AG20443 (cell line): ENCODE measurements around the gene GALNT18.
"Not testable (repeated sequence)": the region's sequence is repeated elsewhere in the genome, so short reads cannot be mapped to it uniquely, and the experiment has no call there.

ENCODE experiments used
- DNase-seq: peaks from one replicate; pipeline ENCODE4 v3.0.0; 2012; ENCODE audit warnings: low spot score, mixed read lengths

Gene GALNT18

DNA sequence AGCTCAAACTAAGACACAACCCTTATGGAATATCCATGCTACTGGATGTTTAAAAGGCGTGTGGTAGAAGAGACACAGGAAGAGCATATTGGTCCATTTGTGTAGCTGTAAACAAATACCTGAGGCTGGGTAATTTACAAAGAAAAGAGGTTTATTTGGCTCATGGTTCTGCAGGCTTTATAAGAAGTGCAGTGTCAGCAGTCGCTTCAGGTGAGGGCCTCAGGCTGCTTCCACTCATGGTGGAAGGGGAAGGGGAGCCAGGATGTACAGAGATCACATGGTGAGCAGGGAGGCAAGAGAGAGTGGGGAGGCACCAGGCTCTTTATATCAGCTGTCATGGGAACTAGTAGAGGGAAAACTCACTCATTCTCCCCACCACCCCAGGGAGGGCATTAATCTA is 237.0 kb downstream of the GALNT18 start:
- no peak for DNase-seq

- DNase-seq = no peak
Measured at GRCh38 chr11:11383995-11384394, 237.8 kb downstream of the GALNT18 start.

DNA sequence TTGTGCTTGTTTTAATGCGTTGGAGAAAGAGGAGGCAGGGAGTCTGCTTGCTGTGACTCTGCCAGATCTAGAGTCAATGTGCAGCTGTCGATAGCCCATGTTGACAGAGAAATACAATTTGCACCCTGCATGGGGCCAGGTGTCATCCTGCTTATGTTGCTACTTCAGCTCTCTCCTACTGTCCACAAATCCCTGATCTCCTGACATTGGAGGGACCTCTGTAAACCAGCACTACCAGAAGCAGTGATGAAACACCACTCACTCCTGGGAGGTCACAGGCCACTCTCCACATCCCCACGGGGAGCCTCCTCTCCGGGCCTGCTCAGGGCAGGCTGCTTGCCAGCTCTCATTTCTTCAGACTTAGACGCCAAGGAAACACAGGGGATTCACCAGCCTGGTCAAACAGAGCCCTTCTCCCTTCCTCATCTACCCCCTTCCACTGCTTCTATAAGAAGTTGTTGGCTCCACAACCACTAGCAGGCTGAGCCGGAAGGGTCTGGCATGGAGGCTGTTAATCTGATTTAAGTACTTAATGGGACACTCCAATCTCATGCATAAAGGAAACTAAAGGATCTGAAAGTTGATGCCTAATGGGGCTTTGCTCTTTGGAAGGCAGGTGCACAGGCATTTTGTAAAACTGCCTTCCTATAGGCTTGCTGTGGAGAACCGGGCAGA is 238.8 kb downstream of the GALNT18 start:
- no peak for DNase-seq

GRCh38 chr11:11381471-11382105 is 240.2 kb downstream of the GALNT18 start:
- DNase-seq = no peak

DNA sequence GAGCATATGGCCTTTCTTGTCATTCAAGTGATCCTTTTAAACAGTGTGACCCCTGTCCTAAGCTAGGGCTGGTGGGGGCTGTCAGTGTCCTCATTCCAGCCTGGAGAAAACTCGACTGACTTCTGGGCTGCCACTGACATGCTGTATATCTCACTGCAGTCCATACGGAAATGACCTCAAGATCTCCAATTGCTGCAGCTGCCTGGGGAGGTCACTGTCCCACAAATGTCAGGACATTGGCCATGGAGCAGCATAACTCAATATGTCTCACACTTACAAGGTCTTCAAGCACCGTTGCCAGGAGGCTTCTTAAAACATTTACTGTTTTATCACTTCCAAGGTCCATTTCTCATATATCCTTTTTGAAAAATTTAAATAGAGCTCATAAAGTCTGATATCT is 240.9 kb downstream of the GALNT18 start:
- DNase-seq = no peak

- DNase-seq = no peak
Measured at GRCh38 chr11:11380340-11380739, 241.5 kb downstream of the GALNT18 start.

- no peak for DNase-seq
Measured at GRCh38 chr11:11379661-11380060, 242.1 kb downstream of the GALNT18 start.

- no peak for DNase-seq
Measured at GRCh38 chr11:11378184-11378940, 243.4 kb downstream of the GALNT18 start.

DNA sequence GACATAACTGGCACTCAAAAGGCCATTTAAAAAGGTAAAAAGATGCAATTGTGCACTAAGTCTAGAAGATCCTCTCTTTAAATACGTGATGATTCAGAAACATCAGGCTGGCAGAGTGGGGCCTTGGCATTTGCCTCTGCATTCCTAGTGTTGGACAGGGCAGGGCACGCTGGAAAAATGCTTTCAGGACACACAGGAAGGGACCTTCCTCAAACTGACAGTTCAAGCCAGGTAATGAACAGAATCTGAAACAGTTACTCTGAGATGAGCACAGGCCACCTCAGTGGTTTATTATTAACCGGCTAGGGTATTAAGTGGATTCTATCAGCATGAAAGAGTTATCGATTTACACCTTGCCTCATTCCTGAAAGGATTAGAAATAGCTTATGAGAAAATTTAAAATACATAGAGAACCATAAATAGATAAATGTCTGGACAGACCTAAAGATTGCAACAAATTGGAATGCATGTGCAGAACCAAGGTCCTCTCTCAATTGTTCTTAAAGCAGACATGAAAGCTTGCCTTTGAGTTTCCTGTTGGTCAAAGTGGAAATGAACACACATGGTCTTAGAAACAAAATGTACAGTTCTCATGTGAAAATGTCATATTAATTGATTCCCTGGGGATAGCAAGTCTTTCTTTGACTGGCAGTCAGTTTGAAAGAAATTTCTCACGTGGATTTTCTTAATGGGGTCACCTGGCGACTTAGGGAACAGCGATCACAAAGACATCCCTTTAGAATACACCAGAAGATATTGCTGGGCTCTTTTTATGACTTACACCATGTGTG is 247.3 kb downstream of the GALNT18 start:
- no peak for DNase-seq

DNA sequence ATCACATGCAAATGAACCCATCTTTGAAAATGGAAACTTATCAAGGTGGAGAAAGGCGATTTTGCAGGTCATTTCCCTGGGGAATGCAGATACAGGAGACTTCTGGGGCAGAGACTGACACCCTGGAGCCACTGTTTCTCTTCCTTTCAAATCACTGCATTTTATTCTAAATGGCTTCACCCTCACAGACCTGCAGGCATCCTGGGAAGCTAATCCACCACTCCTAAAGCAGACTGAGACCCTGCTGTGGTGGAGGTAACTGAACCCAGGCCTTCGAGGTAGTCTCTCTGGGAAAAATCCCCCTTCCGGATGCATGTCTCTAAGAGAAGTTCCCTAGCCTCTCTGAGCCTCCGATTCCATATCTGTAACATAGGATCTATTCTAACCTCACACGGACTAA is 247.9 kb downstream of the GALNT18 start:
- DNase-seq = no peak

- DNase-seq = no peak
Measured at GRCh38 chr11:11372461-11372860, 249.3 kb downstream of the GALNT18 start.

DNA sequence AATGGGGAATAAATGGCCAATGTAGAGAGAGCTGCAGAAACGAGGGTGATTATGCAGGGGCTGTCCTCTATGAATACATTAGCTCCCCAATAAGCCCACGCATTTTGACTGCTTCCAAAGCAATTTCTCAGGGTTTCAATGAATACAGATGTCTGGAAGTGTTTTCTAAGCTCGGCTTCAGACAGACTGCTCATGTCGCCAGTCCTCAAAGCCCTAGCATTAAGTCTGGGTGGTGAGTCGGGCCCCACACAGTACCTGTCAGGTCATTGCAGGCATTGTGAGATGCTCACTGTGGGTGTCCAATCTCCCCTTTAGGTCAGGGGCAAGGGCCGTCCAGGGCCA is 250.9 kb downstream of the GALNT18 start:
- no peak for DNase-seq

- DNase-seq = no peak
Measured at GRCh38 chr11:11370255-11370961, 251.4 kb downstream of the GALNT18 start.

DNA sequence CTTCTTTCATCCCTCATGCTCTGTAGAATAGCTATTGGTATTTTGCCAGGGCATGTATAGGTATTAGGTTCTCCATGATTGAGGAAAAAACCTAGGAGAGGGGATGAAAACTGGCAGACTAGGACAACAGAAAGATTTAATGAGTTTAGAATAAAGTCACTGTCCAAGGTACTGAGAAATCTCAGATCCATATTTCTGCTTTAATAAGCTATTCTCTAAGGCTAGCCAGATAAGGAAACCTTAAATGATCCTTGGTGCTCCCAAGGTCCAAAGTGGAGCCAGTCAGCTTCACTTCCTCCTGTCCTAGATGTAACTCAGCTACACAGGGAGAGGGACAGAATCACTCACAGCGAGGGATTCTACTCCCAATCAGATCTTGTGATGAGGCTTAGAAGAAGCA is 255.0 kb downstream of the GALNT18 start:
- DNase-seq = no peak

DNA sequence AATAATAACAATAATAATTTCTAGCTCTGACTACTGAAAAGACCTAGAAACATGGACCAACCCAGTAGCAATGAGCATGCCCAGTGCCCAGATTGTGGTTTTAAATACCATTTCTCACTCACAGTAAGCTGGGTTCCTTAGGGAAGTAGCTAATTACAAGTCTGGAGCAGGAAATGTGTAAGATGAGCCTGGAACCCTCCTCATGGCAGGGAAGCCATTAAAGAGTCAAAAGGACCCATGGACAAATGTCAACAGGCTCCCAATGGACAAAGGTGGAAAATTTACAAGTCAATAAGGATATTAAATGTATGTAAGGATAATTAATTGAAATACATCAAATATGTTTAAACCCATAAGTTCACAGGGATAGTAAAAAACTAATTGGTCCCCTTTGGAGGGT is 258.1 kb downstream of the GALNT18 start:
- no peak for DNase-seq

DNA sequence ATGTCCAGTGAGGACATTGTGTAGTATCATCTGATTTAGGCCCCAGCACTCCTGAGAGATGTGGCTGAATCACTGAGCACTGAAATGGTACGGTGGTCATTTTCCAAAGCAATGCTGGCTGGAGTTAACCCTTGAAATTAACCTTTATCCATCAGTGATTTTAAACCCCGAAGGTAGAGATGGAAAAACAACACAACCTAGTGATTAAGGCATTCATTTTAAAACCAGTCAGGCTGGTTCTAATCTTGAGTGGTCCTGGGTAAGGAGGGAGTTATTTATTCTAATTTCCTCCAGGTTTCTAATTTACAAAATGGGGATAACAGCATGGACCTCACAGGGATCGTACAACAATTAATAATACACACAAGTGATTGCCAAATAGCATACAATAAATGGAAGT is 262.2 kb downstream of the GALNT18 start:
- DNase-seq = no peak

DNA sequence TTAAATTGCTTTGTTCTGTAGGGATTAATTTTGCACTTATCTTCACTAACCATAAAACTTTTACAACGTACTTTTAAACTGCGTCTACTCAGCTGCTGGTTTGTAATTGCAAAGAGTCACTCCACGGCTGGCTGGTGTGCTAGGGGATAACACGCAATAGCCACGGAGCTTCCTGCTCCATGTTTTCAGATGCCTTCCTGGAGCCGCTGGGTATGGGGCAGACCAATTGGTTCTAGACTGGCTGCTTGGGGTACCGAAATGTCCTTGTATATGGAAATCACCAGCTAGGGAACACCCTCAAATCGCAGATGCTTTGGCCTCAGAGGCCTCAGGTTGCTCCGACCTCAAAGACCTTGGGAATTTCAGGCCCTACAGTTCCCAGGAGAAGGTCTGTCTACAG is 265.0 kb downstream of the GALNT18 start:
- DNase-seq = no peak

DNA sequence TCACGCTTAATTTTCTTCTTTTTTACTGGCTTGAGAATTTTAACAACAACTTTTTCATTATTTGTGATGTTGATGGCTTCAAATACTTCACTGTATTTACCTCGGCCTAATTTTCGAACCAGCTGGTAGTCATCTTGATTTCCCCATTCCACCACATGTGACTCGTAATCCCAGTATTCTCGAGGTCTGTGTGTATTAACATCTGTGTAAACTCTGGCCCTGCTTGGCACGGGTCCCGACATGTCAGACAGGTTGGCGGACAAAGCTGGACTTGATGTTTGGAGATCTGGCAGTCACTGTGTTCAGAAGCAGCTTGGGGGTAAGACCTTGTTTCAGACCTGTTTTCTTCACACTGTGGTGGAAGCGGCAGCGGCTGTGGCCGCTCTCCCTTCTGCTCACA is 268.9 kb downstream of the GALNT18 start, which contains the start of gene CSNK2A3:
CSNK2A3 (minus strand) TSS at position 373 of the 400 bp plus-strand sequence; CDS start at position 242, 131 bp downstream.
- DNase-seq = not testable (repeated sequence)

DNA sequence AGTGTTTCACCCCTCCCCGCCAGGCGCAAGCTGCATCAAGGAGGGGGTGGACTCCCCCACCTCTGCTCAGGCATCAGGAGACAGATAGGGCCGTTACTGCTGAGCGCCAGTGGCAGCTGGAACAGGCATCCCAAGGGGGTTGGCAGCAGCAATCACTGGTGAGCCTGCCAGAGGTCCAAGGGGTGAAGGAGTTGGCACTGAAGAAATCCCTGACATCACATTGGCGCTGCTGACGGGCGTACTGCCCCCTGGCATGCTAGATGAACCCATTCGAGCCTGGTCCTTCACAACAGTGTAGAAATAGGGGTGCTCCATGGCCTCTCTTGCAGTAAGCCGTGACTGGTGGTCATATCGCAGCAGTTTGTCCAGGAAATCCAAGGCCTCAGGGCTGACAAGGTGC is 270.0 kb downstream of the GALNT18 start:
- DNase-seq = not testable (repeated sequence)

DNA sequence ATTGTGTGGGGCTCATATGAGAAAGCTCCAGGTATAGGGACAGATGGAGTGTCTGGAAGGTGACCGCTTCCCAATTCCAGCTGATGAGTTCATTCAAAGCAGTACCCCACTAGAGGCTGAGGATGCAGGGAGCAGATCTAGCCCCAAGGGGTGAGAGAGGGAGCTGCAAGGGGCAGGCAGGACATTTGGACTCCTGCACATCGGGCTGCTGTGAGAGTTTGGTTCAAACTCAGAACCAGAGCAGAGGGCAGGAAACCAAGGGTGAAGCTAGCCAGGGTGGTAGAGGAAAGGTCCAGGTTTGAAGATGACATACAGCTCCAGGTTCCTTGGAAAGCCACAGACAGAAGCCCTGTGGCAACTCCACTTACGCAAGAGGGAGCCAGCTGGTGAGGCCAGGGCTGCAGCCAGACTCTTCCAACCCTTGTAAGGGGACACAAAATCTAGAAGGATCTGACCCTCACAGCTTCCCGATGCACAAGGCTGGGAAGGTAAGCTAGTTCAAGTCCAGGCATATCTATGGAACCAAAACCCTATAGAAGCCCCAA is 270.7 kb downstream of the GALNT18 start:
- DNase-seq = no peak

GRCh38 chr11:11349870-11350337 is 271.9 kb downstream of the GALNT18 start:
- DNase-seq = peak; percentile 58
